Stimulated activated CD4-positive, alpha-beta T cell treated with anti-CD3 and anti-CD28 coated beads, Interleukin-12 subunit alpha, Interleukin-12 subunit beta, amount 100 ng/mL, for 4 hours (primary cell): ENCODE results near the gene TRAFD1.

Experiments
- DNase-seq: peaks from one replicate; pipeline ENCODE4 v3.0.0-alpha.2; 2020

The TRAFD1 gene

GRCh38 chr12:112159146-112159541 is 33.8 kb downstream of the TRAFD1 start:
- DNase-seq: no peak

- no peak for DNase-seq
Observed at GRCh38 chr12:112160611-112161010, 35.3 kb downstream of the TRAFD1 start.

- DNase-seq: no peak
Observed at GRCh38 chr12:112161711-112162110, 36.4 kb downstream of the TRAFD1 start.

GRCh38 chr12:112162241-112162790 is 37.0 kb downstream of the TRAFD1 start:
- no peak for DNase-seq

- no peak for DNase-seq
Observed at GRCh38 chr12:112163056-112163455, 37.7 kb downstream of the TRAFD1 start.

- DNase-seq: no peak
Observed at GRCh38 chr12:112163471-112163991, 38.2 kb downstream of the TRAFD1 start.

- no peak for DNase-seq
Observed at GRCh38 chr12:112164011-112164660, 38.8 kb downstream of the TRAFD1 start.

GRCh38 chr12:112165624-112166023 is 40.3 kb downstream of the TRAFD1 start:
- DNase-seq: no peak

GRCh38 chr12:112166051-112167015 is 41.0 kb downstream of the TRAFD1 start:
- no peak for DNase-seq

- DNase-seq: no peak
Observed at GRCh38 chr12:112167031-112167461, 41.7 kb downstream of the TRAFD1 start.

- DNase-seq: no peak
Observed at GRCh38 chr12:112167718-112168525, 42.6 kb downstream of the TRAFD1 start.

- no peak for DNase-seq
Observed at GRCh38 chr12:112168561-112168971, 43.2 kb downstream of the TRAFD1 start.

- no peak for DNase-seq
Observed at GRCh38 chr12:112169161-112169872, 44.0 kb downstream of the TRAFD1 start.

- no peak for DNase-seq
Observed at GRCh38 chr12:112169966-112170365, 44.6 kb downstream of the TRAFD1 start.

GRCh38 chr12:112170376-112170775 is 45.0 kb downstream of the TRAFD1 start:
- peak; percentile 24 for DNase-seq

GRCh38 chr12:112170971-112171596 is 45.7 kb downstream of the TRAFD1 start:
- no peak for DNase-seq

- DNase-seq: no peak
Observed at GRCh38 chr12:112172556-112173324, 47.4 kb downstream of the TRAFD1 start.

- no peak for DNase-seq
Observed at GRCh38 chr12:112175361-112176155, 50.2 kb downstream of the TRAFD1 start.

- DNase-seq: no peak
Observed at GRCh38 chr12:112176321-112177010, 51.1 kb downstream of the TRAFD1 start.
